HepG2 (cell line): Measurements from ENCODE around the gene LMOD3. TPM values are rescaled to one million over a fixed set of nuclear protein-coding genes. Genes with fewer than 3 reads are reported as not detected.

Experiments used
- BORCS8-MEF2B ChIP-seq: sonication (generic); formaldehyde crosslinking; IDR thresholded peaks from 2 replicates; pipeline ENCODE4 v1.8.0; 2022; ENCODE audit warnings: mild to moderate bottlenecking, missing genetic modification reagents
- CCDC6 ChIP-seq: sonication (generic); formaldehyde crosslinking; IDR thresholded peaks from 2 replicates; pipeline ENCODE4 v1.8.1; 2022; ENCODE audit warnings: mild to moderate bottlenecking, missing genetic modification reagents, moderate library complexity
- CREB1 ChIP-seq, 2 experiments: fragments of 450-650 bp in 1 of 2; IDR thresholded peaks; 2 replicates each; pipeline ENCODE4 v1.6.1; 2016 to 2017; ENCODE audit warnings: control low read depth in 1 of 2, mild to moderate bottlenecking in 1 of 2, missing compliant biosample characterization in 1 of 2, missing genetic modification characterization in 1 of 2
- HNRNPK ChIP-seq: fragments of 200-400 bp; formaldehyde crosslinking; IDR thresholded peaks from 2 replicates; pipeline ENCODE4 v1.6.1; 2018; ENCODE audit warnings: low read length, low read depth, moderate library complexity, mild to moderate bottlenecking; ENCODE audit not compliant: poor library complexity, severe bottlenecking
- MAX ChIP-seq: IDR thresholded peaks from 2 replicates; pipeline ENCODE4 v1.6.1; 2012; ENCODE audit warnings: inconsistent platforms
- MYC ChIP-seq: sonication (generic); formaldehyde crosslinking; IDR thresholded peaks from 2 replicates; pipeline ENCODE4 v1.9.0; 2021; ENCODE audit warnings: missing genetic modification reagents, borderline replicate concordance
- MYPOP ChIP-seq: sonication (generic); formaldehyde crosslinking; IDR thresholded peaks from 2 replicates; pipeline ENCODE4 v1.8.1; 2023; ENCODE audit warnings: mild to moderate bottlenecking, moderate library complexity, missing genetic modification reagents
- PHF8 ChIP-seq: sonication (generic); formaldehyde crosslinking; IDR thresholded peaks from 2 replicates; pipeline ENCODE4 v1.5.0; 2020; ENCODE audit warnings: missing genetic modification reagents
- PLRG1 ChIP-seq: fragments of 450-650 bp; conservative IDR thresholded peaks from 2 replicates; pipeline ENCODE4 v1.6.1; 2016
- POGZ ChIP-seq: sonication (generic); formaldehyde crosslinking; IDR thresholded peaks from 2 replicates; pipeline ENCODE4 v1.4.0; 2020; ENCODE audit warnings: mild to moderate bottlenecking, missing genetic modification reagents
- REST ChIP-seq, 2 experiments: IDR thresholded peaks; 2 replicates each; pipeline ENCODE4 v1.6.1; 2011 to 2012; ENCODE audit warnings: low read length in 2 of 2, borderline replicate concordance in 1 of 2, low read depth in 1 of 2, mild to moderate bottlenecking in 1 of 2, moderate library complexity in 1 of 2
- RNF2 ChIP-seq: fragments of 450-650 bp; conservative IDR thresholded peaks from 2 replicates; pipeline ENCODE4 v1.6.1; 2016; ENCODE audit warnings: low read depth
- RNF219 ChIP-seq: sonication (generic); formaldehyde crosslinking; IDR thresholded peaks from 2 replicates; pipeline ENCODE4 v1.5.0; 2020; ENCODE audit warnings: mild to moderate bottlenecking, missing genetic modification reagents
- SMAD1 ChIP-seq: sonication (generic); formaldehyde crosslinking; IDR thresholded peaks from 2 replicates; pipeline ENCODE4 v1.4.0; 2020; ENCODE audit warnings: missing genetic modification reagents, low read depth, mild to moderate bottlenecking, borderline replicate concordance
- U2AF1 ChIP-seq: fragments of 200-400 bp; formaldehyde crosslinking; optimal IDR thresholded peaks from 2 replicates; pipeline ENCODE3; 2017; ENCODE audit warnings: mild to moderate bottlenecking, low read depth, low read length
- ZBTB42 ChIP-seq: sonication (generic); formaldehyde crosslinking; IDR thresholded peaks from 2 replicates; pipeline ENCODE4 v1.5.0; 2020; ENCODE audit warnings: mild to moderate bottlenecking, missing genetic modification reagents
- ZFP36L1 ChIP-seq: sonication (generic); formaldehyde crosslinking; IDR thresholded peaks from 2 replicates; pipeline ENCODE4 v1.8.0; 2022; ENCODE audit warnings: mild to moderate bottlenecking, missing genetic modification reagents, moderate library complexity
- ZNF143 ChIP-seq: sonication (generic); formaldehyde crosslinking; IDR thresholded peaks from 2 replicates; pipeline ENCODE4 v1.4.0; 2020; ENCODE audit warnings: missing genetic modification reagents
- ZNF281 ChIP-seq: sonication (generic); formaldehyde crosslinking; IDR thresholded peaks from 2 replicates; pipeline ENCODE4 v1.4.0; 2020; ENCODE audit warnings: missing genetic modification reagents, borderline replicate concordance
- polyA plus RNA-seq, 8 experiments: library from polyadenylated mRNA; depleted of rRNA in 3 of 8; stranded (reverse) in 7 of 8; unstranded in 1 of 8; fragments of >200 nt; fragmentation: Illumina TruSeq in 4 of 8; extraction: Trizol in 4 of 8; gene quantifications; 2 replicates each; pipeline versions ENCODE4 v1.2.1 to v1.2.3, GENCODE V29; 2011 to 2016; ENCODE audit warnings: low read depth in 4 of 8, missing spikeins in 1 of 8, mixed read lengths in 1 of 8; ENCODE audit not compliant: insufficient read depth in 1 of 8
- total RNA-seq, 5 experiments: library from RNA; depleted of rRNA; stranded (reverse); fragments of >200 nt; fragmentation: Illumina TruSeq; extraction: Trizol; gene quantifications; 2 replicates each; pipeline ENCODE4 v1.2.3, GENCODE V29; 2016; ENCODE audit warnings: low read depth in 1 of 5

The LMOD3 gene
- total and polyA plus RNA-seq, 2 of the 13 experiments (the other 11 are each of a cell fraction or from before 2014, with no cell fraction given) = not detected

DNA sequence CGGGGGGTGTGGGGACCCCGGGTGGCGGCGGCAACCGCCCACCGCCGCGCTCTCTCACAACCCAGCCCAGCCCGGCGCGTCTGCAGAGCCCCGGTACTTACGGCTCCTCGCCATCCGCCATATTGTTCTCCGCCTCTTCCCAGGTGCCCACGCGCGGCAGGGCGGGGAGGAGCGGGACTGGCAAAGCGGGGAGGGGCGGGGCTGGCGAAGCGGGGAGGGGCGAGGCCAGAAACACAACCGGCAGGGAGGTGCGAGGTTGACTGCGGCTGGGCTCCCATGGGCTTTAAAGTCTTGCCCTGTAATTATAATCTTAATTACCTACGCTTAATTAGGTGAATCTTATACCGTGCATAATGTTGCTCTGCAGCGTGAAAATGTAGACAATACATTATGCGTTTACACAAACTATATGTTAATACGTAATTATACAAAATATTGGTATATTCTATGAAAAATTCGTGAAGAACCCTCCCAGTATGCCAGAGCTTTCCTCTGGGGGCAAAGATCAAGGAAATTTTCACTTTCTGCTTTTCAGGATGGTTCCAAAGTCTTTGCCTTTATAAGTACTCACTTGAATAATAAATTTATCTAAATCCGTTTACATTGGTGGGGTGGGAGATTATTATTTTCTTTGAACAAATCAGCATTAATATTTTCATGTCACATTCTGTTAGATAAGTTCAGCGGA is 42.0 kb downstream of the LMOD3 start, which contains the start of gene UBA3 (continued):
- TF ChIP-seq RNF219 (CRISPR knock-in tag) = no peak
- TF ChIP-seq SMAD1 (CRISPR knock-in tag) = no peak
- TF ChIP-seq ZBTB42 (CRISPR knock-in tag) = no peak
- TF ChIP-seq ZNF143 = peak; percentile 85
- TF ChIP-seq U2AF1 = no peak
- 0 out of 2 replicates have a peak, but pooled peaks have one; percentile 25 for TF ChIP-seq POGZ
- peak; percentile 59; the same call in 1 of the 2 replicates for TF ChIP-seq MYC (CRISPR knock-in tag)
- TF ChIP-seq RNF2 = no peak
- no peak for TF ChIP-seq ZFP36L1 (CRISPR knock-in tag)
- no peak for TF ChIP-seq PLRG1
- peak; percentile 77 for TF ChIP-seq MAX
- TF ChIP-seq ZNF281 (CRISPR knock-in tag) = no peak
- TF ChIP-seq MYPOP (CRISPR knock-in tag) = 0 out of 2 replicates have a peak, but pooled peaks have one; percentile 14
- no peak for TF ChIP-seq CREB1 (IDR thresholded peaks at IDR 0.05)
- 0 out of 2 replicates have a peak, but pooled peaks have one; percentile 27 for TF ChIP-seq CREB1 (CRISPR knock-in tag; IDR thresholded peaks at IDR 0.05)
- TF ChIP-seq CCDC6 (CRISPR knock-in tag) = 0 out of 2 replicates have a peak, but pooled peaks have one; percentile 26
- TF ChIP-seq HNRNPK = peak; percentile 60
- TF ChIP-seq BORCS8-MEF2B (CRISPR knock-in tag) = 0 out of 2 replicates have a peak, but pooled peaks have one; percentile 27
- TF ChIP-seq REST (IDR thresholded peaks at IDR 0.05; ENCODE audit: borderline replicate concordance in 1 of 2, low read depth in 1 of 2, low read length in 2 of 2) = peak in 1 of 2 experiments; percentile 54; a peak in 1 of 4 replicates
- peak; percentile 71 for TF ChIP-seq PHF8 (CRISPR knock-in tag)
